OCI-LY3 (cell line): ENCODE results near the gene TNFRSF4.
A peak's percentile ranks its signal among the peaks of the same experiment; 100 is the strongest.

Source experiments
- H2AFZ ChIP-seq: fragments of 200-600, 300-600 bp; shearing (Covaris generic); 2 replicates; pipeline ENCODE4 v1.6.0; 2014; ENCODE audit warnings: antibody characterized with exemption, low read depth, low read length
- H3K27ac ChIP-seq: fragments of 200-600, 300-600 bp; sonication (generic); 2 replicates; pipeline ENCODE4 v1.5.1; 2014; ENCODE audit warnings: mild to moderate bottlenecking, low read length, moderate library complexity, mixed read lengths
- H3K27me3 ChIP-seq: fragments of 200-600, 300-600 bp; sonication (generic); 2 replicates; pipeline ENCODE4 v1.6.1; 2014; ENCODE audit warnings: low read depth, low read length, mixed read lengths
- H3K36me3 ChIP-seq: fragments of 200-600, 300-600 bp; sonication (generic); replicated peaks from 2 replicates; pipeline ENCODE3; 2014; ENCODE audit warnings: low read depth, low read length, mixed read lengths
- H3K4me1 ChIP-seq: fragments of 300-600, 200-600 bp; sonication (generic); 2 replicates; pipeline ENCODE4 v1.6.1; 2014; ENCODE audit warnings: low read length, mixed read lengths
- H3K4me2 ChIP-seq: fragments of 200-600, 300-600 bp; sonication (generic); 2 replicates; pipeline ENCODE4 v1.6.1; 2014; ENCODE audit warnings: low read length, mixed read lengths
- H3K4me3 ChIP-seq: fragments of 300-600, 200-600 bp; sonication (generic); 2 replicates; pipeline ENCODE4 v1.5.1; 2014; ENCODE audit warnings: antibody characterized with exemption, mild to moderate bottlenecking, low read length, moderate library complexity
- H3K79me2 ChIP-seq: fragments of 300-600, 200-600 bp; shearing (Covaris generic); 2 replicates; pipeline ENCODE4 v1.6.1; 2014; ENCODE audit warnings: mild to moderate bottlenecking, low read length, mixed read lengths
- H3K9ac ChIP-seq: fragments of 300-600, 200-600 bp; shearing (Covaris generic); 2 replicates; pipeline ENCODE4 v1.6.0; 2014; ENCODE audit warnings: mild to moderate bottlenecking, low read length, moderate library complexity
- H3K9me3 ChIP-seq: fragments of 200-600, 300-600 bp; shearing (Covaris generic); 2 replicates; pipeline ENCODE4 v1.6.1; 2014; ENCODE audit warnings: low read length, mixed read lengths; ENCODE audit not compliant: insufficient read depth
- H4K20me1 ChIP-seq: fragments of 200-600, 300-600 bp; sonication (generic); 2 replicates; pipeline ENCODE4 v1.6.1; 2016; ENCODE audit warnings: low read length, mixed read lengths; ENCODE audit not compliant: insufficient read depth
- EZH2phosphoT487 ChIP-seq: fragments of 200-600 bp; shearing (Covaris generic); IDR thresholded peaks from 2 replicates; pipeline ENCODE4 v1.6.1; 2018; ENCODE audit warnings: antibody characterized with exemption, mixed run types, low read depth
- TF ChIP-seq, protein P1 (sequence below): fragments of 200-600, 300-600 bp; sonication (generic); IDR thresholded peaks from 2 replicates; pipeline ENCODE4 v1.5.1; 2014; ENCODE audit warnings: antibody characterized with exemption, low read length, low read depth

Gene TNFRSF4

DNA sequence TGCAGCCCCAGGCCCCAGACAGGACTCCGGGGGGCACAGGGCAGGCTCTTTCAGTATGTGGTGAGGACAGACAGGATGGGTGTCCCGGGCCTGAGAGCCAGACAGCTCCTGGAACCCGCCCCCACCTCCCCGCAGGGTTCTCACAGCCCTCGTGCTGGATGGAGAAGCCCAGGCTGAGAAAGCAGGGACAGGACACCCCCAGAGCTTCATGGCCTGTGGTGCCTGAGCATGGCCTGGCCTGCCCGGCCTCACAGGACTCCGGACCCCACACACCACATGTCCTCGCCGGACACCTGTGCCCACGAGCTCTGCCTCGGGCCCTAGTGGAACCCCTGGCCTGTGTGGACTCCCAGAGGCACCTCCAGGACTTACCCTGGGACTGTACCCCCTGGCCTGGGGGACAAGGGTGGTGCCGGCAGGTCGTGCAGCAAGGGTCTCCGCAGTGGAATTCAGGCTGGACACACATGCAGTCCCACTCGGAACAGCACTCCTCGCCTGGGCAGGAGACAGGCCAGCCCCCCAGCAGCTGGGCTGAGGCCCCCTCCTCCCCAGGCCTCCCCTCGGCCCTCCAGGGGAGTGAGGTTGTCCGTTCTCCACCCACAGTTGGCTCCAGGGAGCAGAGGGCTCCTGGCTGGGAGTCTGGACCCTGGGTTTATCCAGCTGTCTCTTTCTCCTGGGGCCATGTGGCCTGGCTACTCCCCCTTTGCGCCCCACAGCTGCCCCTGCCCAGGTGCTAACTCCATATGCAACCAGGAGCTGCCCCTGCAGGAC is 8.8 kb downstream of the TNFRSF4 start:
- no peak overlapping the region for H3K9ac ChIP-seq
- H3K4me2 ChIP-seq: no peak overlapping the region

DNA sequence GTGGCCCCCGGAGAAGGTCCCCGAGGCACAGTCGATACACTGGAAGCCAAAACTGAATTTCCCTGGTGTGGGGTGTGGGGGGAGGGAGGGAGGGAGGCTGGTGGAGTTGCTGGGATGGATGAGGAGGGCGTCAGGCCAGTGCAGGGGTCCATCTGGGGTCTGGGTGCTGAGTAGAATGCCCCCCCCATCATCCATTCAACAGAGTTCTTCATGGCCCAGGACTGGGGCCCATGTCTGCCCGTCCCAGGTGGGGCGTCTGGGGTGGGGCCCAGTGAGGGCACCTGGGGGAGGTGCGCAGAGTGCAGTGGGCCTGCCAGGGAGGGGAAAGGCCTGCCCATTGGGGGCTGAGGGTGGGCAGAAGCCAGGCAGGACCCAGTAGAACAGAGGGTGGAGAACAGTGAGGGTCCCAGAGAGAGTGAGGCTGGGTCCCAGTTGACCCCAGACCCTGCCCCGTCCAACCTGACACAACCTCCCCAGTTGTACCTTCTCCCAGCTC is 9.5 kb downstream of the TNFRSF4 start:
- H3K4me1 ChIP-seq: peaks cover 12% of the 10 kb centered on the region
- no peaks in the 10 kb centered on the region for H3K79me2 ChIP-seq
- H3K27me3 ChIP-seq: peaks cover 33% of the 10 kb centered on the region

More for the DNA sequence above, 8.8 kb downstream of the TNFRSF4 start:
- Histone ChIP-seq H4K20me1 (no peaks in the 10 kb centered on the region), H3K27me3 (peaks cover 32% of the 10 kb centered on the region), H3K9me3 (no peaks in the 10 kb centered on the region), H3K27ac (no peak overlapping the region), H3K4me3 (peak overlapping the region; percentile 68; the same call in 1 of the 2 replicates), H3K36me3 (no peaks in the 10 kb centered on the region), H3K4me1 (peaks cover 12% of the 10 kb centered on the region), H2AFZ (no peak overlapping the region), H3K79me2 (no peaks in the 10 kb centered on the region)
- TF ChIP-seq, protein P1, sequence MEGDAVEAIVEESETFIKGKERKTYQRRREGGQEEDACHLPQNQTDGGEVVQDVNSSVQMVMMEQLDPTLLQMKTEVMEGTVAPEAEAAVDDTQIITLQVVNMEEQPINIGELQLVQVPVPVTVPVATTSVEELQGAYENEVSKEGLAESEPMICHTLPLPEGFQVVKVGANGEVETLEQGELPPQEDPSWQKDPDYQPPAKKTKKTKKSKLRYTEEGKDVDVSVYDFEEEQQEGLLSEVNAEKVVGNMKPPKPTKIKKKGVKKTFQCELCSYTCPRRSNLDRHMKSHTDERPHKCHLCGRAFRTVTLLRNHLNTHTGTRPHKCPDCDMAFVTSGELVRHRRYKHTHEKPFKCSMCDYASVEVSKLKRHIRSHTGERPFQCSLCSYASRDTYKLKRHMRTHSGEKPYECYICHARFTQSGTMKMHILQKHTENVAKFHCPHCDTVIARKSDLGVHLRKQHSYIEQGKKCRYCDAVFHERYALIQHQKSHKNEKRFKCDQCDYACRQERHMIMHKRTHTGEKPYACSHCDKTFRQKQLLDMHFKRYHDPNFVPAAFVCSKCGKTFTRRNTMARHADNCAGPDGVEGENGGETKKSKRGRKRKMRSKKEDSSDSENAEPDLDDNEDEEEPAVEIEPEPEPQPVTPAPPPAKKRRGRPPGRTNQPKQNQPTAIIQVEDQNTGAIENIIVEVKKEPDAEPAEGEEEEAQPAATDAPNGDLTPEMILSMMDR: no peak
- no peak for TF ChIP-seq EZH2phosphoT487

DNA sequence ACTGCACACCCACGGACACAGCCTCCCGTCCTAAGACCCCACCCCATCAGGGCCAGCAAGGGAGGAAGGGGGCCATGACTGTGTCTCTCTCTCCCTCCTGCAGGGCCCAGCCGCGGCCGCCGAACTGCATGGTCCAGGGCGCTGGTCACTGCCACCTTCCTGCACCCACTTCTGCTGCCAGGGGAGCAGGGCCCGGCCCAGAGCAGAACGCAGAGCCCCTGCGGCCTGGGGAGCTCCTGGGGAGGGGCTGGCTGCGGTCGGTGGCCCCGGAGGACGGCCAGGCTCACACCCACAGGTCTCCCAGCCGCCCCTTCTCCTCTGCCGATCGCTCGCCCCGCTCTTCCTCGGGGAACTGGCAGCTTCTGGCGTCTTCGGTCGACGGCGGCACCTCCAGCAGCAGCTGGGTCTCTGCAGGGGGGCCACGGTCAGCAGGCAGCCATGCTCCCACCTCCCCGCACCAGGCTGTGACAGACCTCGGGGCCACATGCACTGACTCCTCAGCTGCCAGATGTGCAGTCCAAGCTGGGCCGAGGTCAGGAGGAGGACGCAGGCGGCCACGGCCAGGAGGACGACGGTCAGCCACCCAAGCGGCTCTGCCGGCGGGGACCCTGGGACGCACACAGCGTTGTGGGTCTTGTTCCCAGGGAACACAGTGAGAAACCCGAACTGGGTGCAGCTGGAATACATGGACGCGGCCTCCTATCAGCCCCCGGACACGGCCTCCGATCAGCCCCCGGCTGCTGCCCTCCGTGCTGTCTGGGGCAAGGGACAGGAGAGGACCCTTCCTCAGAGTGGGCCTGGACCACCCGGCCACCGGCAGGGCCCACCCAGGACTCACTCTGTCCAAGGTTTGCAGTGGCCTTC is 10.2 kb downstream of the TNFRSF4 start:
- H3K79me2 ChIP-seq: no peaks in the 10 kb centered on the region
- peaks cover 12% of the 10 kb centered on the region for H3K4me1 ChIP-seq
- H3K27me3 ChIP-seq: peaks cover 33% of the 10 kb centered on the region
- H4K20me1 ChIP-seq: no peaks in the 10 kb centered on the region
- no peak overlapping the region for H3K9ac ChIP-seq
- H2AFZ ChIP-seq: no peak overlapping the region
- H3K4me2 ChIP-seq: no peak overlapping the region
- H3K36me3 ChIP-seq: no peaks in the 10 kb centered on the region
- no peak overlapping the region for H3K4me3 ChIP-seq
- H3K9me3 ChIP-seq: no peaks in the 10 kb centered on the region
- TF ChIP-seq EZH2phosphoT487: no peak
- TF ChIP-seq, protein P1: no peak
- H3K27ac ChIP-seq: no peak overlapping the region

More for the DNA sequence above, 9.5 kb downstream of the TNFRSF4 start:
- no peaks in the 10 kb centered on the region for H3K36me3 ChIP-seq
- no peaks in the 10 kb centered on the region for H3K9me3 ChIP-seq
- H3K4me2 ChIP-seq: no peak overlapping the region
- no peak overlapping the region for H2AFZ ChIP-seq
- H3K27ac ChIP-seq: no peak overlapping the region
- TF ChIP-seq, protein P1: no peak
- no peak for TF ChIP-seq EZH2phosphoT487
- H4K20me1 ChIP-seq: no peaks in the 10 kb centered on the region
- H3K4me3 ChIP-seq: no peak overlapping the region
- no peak overlapping the region for H3K9ac ChIP-seq
